Activated CD8-positive, alpha-beta memory T cell treated with anti-CD3 and anti-CD28 coated beads for 4 hours (primary cell): ENCODE data around the gene FOXC2.

Experiments
- DNase-seq, 2 donors: peaks; one replicate each; pipeline ENCODE4 v3.0.0-alpha.2; 2020; ENCODE audit warnings: low read depth in 2 of 2

Gene FOXC2

GRCh38 chr16:86533076-86533475 is 33.6 kb upstream of the FOXC2 start:
- no peak for DNase-seq

GRCh38 chr16:86533767-86534351 is 32.8 kb upstream of the FOXC2 start:
- DNase-seq, result no peak

GRCh38 chr16:86534779-86535615 is 31.6 kb upstream of the FOXC2 start:
- no peak for DNase-seq

GRCh38 chr16:86536621-86537020 is 30.0 kb upstream of the FOXC2 start:
- no peak for DNase-seq

- no peak for DNase-seq
Observed at GRCh38 chr16:86537486-86537885, 29.1 kb upstream of the FOXC2 start.

- DNase-seq, result no peak
Observed at GRCh38 chr16:86538196-86538780, 28.3 kb upstream of the FOXC2 start.

GRCh38 chr16:86540894-86541293 is 25.7 kb upstream of the FOXC2 start:
- DNase-seq, result no peak

GRCh38 chr16:86541560-86541959 is 25.1 kb upstream of the FOXC2 start:
- no peak for DNase-seq

GRCh38 chr16:86542756-86543750 is 23.6 kb upstream of the FOXC2 start:
- DNase-seq, result no peak

- DNase-seq, result no peak
Observed at GRCh38 chr16:86545481-86545880, 21.1 kb upstream of the FOXC2 start.

GRCh38 chr16:86545954-86546637 is 20.5 kb upstream of the FOXC2 start:
- DNase-seq, result no peak

- DNase-seq, result no peak
Observed at GRCh38 chr16:86546638-86547013, 20.0 kb upstream of the FOXC2 start.

- DNase-seq, result no peak
Observed at GRCh38 chr16:86547286-86547685, 19.3 kb upstream of the FOXC2 start.

- no peak for DNase-seq
Observed at GRCh38 chr16:86549076-86549892, 17.3 kb upstream of the FOXC2 start.

GRCh38 chr16:86549893-86550190 is 16.8 kb upstream of the FOXC2 start:
- no peak for DNase-seq

- no peak for DNase-seq
Observed at GRCh38 chr16:86550281-86550680, 16.3 kb upstream of the FOXC2 start.

GRCh38 chr16:86553356-86553755 is 13.3 kb upstream of the FOXC2 start:
- DNase-seq, result no peak

GRCh38 chr16:86554599-86554916 is 12.1 kb upstream of the FOXC2 start:
- DNase-seq, result no peak

GRCh38 chr16:86554917-86555703 is 11.5 kb upstream of the FOXC2 start, which contains the start of gene MTHFSD:
Gene MTHFSD (minus strand): TSS chr16:86555235. CDS start chr16:86555184, 51 bp downstream.
- peak; percentile 89 to 95 for DNase-seq

GRCh38 chr16:86555704-86556075 is 10.9 kb upstream of the FOXC2 start:
- no peak for DNase-seq
